ENCODE results near the gene HOXC6. TPM values are rescaled to one million over a fixed set of nuclear protein-coding genes. Genes with fewer than 3 reads are reported as not detected.

The HOXC6 gene
- total RNA-seq, 1 donor from 2014 or later, result 2.7 TPM

- peak overlapping the region; percentile 33 for H3K4me3 ChIP-seq (ENCODE audit: low read depth, low read length)
- TF ChIP-seq, protein P1, sequence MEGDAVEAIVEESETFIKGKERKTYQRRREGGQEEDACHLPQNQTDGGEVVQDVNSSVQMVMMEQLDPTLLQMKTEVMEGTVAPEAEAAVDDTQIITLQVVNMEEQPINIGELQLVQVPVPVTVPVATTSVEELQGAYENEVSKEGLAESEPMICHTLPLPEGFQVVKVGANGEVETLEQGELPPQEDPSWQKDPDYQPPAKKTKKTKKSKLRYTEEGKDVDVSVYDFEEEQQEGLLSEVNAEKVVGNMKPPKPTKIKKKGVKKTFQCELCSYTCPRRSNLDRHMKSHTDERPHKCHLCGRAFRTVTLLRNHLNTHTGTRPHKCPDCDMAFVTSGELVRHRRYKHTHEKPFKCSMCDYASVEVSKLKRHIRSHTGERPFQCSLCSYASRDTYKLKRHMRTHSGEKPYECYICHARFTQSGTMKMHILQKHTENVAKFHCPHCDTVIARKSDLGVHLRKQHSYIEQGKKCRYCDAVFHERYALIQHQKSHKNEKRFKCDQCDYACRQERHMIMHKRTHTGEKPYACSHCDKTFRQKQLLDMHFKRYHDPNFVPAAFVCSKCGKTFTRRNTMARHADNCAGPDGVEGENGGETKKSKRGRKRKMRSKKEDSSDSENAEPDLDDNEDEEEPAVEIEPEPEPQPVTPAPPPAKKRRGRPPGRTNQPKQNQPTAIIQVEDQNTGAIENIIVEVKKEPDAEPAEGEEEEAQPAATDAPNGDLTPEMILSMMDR (conservative IDR thresholded peaks at IDR 0.05; ENCODE audit: low read depth, low read length), result no peak
- DNase-seq (ENCODE audit: low read depth), result no peak
Observed at GRCh38 chr12:54037360-54038283, 9.4 kb downstream of the HOXC6 start.

DNA sequence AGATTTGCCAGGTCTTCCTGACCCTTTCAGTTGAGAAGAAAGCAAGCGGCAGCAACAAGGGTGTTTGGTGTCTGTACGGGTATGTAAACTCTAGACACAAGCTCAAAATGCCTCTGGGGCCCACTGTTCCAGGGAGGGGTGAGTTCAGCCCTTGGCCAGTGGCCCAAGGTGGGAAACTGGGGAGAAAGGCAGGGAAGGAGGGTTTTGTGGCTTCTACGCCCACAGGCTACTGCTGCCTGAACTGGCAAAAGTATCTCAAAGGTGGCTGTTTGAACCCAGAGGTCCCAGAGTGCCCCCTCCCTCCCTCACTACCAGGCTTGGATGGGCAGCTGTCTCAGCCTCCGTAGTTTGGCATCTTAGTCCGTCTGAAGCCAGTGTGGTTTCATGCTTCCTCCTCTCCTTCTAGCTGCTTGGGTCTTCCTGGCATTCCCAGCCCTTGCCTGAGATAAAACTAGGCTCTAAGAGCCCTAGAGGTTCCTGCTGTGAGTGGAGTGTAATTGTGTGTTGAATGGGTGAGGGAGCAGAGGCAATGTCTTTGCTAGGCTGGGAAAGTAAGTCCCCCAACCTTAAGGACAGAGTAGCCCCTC, 10.1 kb downstream of the HOXC6 start:
- peak overlapping the region; percentile 23 for H3K4me3 ChIP-seq (ENCODE audit: low read depth, low read length)
- DNase-seq (ENCODE audit: low read depth), result no peak
- TF ChIP-seq, protein P1 (conservative IDR thresholded peaks at IDR 0.05; ENCODE audit: low read depth, low read length), result no peak

- H3K4me3 ChIP-seq (ENCODE audit: low read depth, low read length), result no peak overlapping the region
- DNase-seq (ENCODE audit: low read depth), result no peak
- TF ChIP-seq, protein P1 (conservative IDR thresholded peaks at IDR 0.05; ENCODE audit: low read depth, low read length), result no peak
Observed at GRCh38 chr12:54038871-54039414, 10.7 kb downstream of the HOXC6 start.

DNA sequence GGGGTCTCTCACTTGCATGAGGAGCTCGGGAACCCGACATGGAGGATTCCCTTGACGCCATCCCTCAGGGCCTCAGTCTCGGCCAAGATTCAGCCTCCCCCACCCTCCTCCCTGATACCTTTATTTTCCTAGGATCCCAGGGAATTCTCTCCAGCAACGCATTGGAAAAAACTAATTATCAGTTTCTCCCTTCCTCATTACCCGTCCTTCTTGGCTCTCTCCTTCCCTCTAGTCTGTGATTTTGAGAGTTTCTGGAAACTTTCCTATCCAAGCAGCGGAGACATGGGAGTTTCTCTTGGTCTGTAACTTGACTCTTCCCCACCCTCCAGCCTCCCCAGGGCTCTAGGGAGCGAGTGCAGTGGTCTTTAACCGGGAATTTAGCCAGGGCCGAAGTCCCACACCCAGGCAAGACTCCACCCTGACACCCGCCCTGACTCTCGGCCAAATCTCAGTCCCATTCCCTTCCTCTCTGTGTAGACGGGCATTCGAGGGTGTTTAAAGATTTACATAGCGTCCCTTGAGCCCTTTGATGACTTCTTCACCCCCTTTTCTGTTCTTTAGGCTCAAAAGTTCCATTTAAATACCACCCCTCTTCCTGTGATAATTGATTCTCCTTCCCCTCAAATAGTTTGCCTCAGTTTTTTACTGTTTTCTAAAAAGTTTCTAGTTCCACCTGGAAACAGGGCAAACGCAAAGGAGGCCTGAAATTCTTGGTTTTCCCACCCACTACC, 11.3 kb downstream of the HOXC6 start:
- TF ChIP-seq, protein P1 (conservative IDR thresholded peaks at IDR 0.05; ENCODE audit: low read depth, low read length), result no peak
- H3K4me3 ChIP-seq (ENCODE audit: low read depth, low read length), result peak overlapping the region; percentile 9
- DNase-seq (ENCODE audit: low read depth), result no peak

- TF ChIP-seq, protein P1 (conservative IDR thresholded peaks at IDR 0.05; ENCODE audit: low read depth, low read length), result no peak
- no peak for DNase-seq (ENCODE audit: low read depth)
- H3K4me3 ChIP-seq (ENCODE audit: low read depth, low read length), result peak overlapping the region; percentile 9
Observed at GRCh38 chr12:54040148-54040494, 11.9 kb downstream of the HOXC6 start.

DNA sequence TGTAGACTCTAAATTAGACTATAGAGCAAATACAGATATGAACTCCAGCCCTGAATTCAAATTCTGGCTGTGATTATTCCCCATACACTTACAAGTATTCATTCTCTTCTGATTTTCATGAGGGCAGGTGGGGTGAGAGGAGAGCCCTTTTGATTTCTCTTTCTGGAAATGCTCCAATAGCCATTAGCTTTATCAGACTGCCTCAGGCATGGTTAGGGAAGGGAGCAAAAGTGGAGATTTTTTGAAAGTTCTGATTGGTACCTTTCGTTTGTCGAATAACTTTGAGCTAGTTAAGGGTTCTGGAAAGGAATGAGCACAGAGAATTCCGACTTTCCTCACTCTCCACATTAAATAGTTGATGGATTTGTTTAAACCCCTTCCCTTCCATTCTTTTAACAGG, 12.4 kb downstream of the HOXC6 start:
- H3K4me3 ChIP-seq (ENCODE audit: low read depth, low read length), result no peak overlapping the region
- DNase-seq (ENCODE audit: low read depth), result no peak
- TF ChIP-seq, protein P1 (conservative IDR thresholded peaks at IDR 0.05; ENCODE audit: low read depth, low read length), result no peak

All from epithelial cell of proximal tubule (primary cell).